ENCODE measurements around the gene VSTM2B.
"Not testable (repeated sequence)": the region's sequence is repeated elsewhere in the genome, so short reads cannot be mapped to it uniquely, and the experiment has no call there.

VSTM2B gene

DNA sequence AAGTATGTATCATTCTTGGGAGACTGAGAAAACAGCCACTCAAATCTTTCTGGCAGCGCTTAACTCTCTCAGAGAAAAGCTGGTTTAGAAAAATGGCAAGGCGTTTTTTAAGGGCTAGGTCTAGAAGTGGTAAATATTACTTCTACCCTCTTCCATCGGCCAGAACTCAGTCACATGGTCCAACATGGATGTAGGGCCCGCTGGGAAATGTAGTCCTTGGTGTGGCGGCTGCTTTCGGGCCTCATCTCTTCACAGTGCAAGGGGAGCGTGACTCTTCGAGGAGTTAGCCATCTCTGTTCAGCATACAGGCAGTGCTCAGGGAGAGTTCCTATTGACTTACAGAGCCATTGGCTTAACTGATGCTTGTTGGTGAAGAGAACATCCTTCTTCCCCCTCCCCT, 6.3 kb downstream of the VSTM2B start:
- no peak for DNase-seq

DNA sequence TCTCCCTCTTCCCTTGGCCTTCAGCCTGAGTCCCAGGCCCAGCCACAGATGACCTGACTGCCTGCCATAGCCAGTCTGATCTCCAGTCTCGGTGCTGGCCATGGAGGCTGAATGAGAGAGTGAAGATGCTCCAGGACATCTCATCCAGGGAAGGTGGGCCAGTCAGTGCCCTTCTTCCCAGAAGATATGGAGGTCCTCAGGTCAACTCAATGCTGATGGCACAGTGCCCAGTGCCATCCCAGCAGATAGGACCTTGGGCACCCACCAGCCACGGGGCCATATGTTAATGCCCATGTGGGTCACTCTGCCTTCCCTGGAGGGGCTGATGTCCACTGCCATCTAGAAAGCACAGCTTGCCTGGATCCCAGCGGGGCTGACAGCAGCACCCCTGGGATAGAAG, 7.2 kb downstream of the VSTM2B start:
- no peak for DNase-seq

DNA sequence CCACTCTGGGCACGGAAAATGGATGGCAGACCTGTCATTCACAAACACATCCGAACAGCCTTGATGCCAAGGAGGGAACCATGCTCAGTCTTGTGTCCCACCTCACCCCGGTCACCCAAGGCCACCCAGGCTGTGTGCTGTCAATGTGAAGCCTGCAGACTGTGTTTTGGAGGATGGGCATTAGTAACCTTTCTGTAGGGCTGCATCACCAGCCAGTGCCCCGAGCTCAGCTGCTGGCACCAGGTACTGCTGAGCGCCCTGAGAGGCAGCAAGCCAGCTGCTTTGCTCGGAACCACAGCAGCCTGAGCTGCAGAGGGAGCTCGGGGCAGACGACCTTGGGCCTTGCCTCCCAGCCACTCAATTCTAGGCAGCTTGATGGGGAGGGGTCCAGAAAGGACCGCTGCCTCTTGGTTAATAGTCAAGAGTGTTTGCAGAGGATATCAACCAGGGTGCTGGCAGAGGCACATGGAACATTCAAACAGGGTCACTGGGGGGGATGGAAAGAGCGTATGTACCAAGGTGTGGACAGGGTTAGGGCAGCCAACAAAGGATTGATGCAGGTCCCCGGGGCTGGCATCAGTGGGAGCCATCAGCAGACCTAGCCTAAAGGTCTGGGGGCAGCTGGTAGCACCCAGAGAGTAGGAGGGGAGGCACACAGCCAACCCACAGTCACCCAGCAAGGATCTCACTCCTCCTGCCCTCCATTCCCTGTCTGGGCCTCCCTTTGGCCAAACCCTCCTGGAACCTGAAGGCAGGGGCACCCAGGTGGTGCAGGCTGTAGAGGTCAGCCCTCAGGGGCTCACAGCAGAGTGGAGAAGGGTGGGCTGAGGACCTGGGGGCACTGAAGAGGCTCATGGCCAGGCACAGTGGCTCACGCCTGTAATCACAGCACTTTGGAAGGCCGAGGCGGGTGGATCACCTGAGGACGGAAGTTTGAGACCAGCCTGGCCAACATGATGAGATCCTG, 8.1 kb downstream of the VSTM2B start:
- DNase-seq, result no peak

DNA sequence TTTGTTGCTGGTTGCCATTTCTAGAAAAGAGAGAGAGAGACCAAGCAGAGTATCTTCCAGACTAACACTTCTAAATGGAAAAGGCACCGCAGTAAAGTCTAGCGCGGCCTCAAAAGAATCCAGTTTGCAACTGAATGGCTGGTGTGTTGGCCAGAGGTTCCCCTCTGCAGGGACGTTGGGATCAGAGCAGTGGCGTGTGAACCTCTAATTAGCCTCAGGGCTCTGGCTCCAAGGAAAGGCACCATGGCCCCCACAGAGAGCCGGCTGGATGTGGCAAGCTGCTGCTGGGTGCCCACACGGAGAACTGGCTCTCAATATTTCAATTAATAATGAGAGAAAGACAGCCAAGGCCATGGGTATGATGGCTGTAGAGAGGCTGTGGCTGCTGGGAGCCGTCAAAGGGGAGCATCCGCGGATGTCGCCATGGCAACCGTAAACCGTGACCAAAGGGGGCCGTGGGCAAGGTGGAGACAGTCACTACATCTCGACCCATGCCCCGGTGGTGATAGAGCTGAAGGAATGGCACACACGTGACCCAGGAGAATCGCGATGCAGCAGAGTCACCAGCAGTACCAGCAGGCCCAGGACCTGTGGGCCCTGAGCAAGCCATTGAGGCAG, 9.5 kb downstream of the VSTM2B start:
- no peak for DNase-seq

DNA sequence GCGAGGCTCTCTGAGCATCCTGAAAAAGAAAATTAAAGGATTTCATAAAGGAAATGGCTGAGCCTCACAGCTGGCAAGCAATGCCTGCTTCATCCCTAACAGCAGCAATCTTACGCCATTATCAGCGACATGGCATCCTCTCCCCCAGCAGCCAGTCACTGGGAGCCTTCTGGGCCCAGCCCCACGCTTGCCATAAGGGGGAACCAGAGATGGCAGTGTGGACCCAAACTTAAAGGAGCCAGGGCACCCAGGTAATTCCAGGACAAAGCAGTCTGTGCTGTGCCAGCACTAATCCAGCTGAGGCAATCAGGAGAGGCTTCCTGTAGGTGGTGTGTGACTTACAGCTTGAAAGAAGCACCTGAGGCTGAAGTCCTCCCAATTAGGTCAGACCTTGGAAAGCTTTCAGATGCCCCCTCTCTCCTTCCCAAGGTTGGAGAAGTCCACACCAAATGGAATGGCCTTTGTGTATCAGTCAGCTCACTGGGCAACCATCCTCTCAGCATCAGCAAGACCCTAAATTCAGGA, 10.3 kb downstream of the VSTM2B start:
- no peak for DNase-seq

DNA sequence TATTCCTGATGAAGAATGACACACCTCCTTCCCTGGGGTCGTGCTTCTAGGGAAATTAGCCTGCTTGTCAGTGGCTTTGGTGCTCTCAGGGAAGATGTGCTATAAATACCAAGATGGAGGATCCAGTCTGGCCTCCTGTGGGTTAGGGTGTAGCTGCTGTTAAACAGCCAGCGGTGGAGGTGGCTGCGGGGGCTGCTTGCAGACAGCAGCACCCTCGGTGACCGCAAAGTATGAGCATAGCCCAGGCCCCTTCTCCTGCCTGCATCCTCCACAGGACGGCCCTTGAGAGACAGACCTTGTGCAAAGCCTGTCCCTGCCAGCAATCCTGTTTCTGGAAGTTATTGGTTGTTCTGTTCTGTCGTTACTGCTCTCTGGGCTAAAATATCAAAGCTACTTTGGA, 11.4 kb downstream of the VSTM2B start:
- DNase-seq, result no peak

DNA sequence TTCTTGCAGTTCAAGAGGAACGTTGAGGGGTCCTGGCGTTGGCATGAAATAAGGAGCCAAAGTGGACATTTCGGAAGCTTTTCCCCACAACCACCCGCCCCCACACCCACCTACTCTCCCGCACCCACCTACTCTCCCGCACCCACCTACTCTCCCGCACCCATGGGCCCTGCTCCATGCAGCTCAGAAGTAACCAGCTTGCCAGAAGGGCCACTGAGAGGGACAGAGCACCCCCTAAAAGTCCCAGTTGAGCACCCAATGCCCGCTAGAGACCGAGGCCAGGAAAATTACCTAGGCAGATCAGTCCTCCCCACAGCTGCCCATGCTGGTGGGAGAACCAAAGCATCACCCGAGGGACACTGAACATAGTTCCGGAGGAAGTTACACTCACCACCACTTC, 11.8 kb downstream of the VSTM2B start:
- no peak for DNase-seq

DNA sequence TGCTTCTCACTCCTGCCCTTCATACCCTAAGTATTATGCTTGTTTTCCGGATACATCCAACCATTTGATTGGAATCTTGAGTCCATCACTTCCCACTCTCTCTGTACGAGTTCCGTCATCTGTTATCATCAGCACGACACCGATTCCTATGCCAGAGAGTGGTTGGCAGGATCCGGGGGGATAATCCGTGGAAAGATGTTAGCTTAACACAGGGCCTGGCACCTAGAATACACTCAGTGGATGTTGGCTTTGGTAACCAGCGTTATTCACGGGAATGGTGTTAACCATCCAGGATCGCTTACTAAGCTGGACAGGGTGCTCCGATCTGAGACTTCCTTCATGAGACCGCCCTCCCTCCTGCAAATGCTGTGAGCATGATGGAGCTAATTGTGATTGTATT, 12.4 kb downstream of the VSTM2B start:
- DNase-seq, result no peak

DNA sequence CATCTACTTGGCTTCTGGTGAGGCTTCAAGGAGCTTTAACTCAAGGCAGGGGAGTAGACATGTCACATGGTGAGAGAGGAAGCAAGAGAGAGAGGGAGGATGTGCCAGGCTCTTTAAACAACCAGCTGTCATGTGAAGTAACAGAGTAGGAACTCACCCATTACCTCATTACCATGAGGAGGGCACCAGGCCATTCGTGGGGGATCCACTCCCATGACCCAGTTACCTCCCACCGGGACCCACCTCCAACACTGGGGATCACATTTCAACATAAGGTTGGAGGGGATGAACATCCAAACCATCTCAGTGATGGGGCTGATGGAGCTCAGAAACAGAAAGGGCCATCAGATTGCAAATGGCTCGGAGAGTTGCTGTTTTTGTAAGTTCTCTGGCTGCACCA, 12.9 kb downstream of the VSTM2B start:
- DNase-seq, result no peak

DNA sequence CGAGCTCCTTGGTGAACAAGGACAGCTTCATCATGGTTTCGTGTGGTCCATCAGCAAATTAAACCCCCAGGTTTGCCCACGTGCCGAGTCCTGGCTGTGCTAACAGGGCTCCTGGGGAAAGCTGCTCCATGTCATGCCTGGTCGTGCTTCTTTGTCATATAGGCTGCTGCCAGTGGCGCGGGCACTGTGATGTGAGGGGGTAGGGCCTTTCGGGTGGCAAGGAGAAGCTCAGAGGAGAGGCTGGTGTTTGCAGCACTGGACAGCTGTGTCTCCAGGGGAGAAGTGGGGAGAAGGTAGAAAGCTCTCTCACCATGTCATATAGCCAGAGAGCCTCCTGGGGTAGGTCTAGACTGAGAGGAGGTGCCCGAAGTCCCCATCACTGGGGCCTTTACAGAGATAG, 13.3 kb downstream of the VSTM2B start:
- no peak for DNase-seq

DNA sequence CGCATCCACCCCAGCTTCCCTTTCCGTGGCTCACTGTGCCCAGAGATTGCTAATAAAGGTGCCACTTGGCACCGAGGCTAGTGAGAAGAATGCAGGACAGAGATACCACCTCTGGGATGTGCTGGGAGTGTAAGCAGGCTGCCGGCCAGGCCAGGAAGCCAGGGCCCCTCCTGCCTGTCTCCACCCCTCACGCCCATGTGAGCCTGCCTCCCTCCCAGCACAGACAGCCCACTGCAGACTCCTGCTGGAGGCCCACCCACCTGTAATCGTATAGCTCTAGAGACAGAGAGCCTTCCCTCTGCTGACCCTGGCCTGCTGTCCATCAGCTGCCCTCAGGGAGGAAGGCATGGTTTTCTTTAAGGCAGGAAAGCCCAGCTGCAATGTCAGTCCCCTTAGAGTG, 13.9 kb downstream of the VSTM2B start:
- DNase-seq, result no peak

DNA sequence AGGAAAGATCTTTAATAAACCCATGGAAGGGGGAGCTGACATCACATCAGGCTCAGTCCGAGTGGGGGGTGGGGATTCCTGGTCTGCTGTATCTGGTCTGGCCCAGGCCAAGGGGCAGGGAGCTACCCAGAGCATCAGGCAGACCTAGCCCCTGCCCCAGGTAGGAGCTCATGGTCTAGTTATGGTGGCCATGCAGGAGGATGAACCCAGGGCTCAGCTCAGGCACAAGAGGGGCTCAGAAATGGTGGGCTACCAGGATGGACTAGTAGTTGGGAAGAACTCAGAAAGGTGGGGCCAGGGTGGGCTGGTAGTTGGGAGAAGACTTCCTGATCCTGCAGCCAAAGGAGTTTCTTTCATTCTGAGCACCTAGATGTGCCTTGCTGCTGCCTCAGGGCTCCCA, 14.3 kb downstream of the VSTM2B start:
- no peak for DNase-seq

DNA sequence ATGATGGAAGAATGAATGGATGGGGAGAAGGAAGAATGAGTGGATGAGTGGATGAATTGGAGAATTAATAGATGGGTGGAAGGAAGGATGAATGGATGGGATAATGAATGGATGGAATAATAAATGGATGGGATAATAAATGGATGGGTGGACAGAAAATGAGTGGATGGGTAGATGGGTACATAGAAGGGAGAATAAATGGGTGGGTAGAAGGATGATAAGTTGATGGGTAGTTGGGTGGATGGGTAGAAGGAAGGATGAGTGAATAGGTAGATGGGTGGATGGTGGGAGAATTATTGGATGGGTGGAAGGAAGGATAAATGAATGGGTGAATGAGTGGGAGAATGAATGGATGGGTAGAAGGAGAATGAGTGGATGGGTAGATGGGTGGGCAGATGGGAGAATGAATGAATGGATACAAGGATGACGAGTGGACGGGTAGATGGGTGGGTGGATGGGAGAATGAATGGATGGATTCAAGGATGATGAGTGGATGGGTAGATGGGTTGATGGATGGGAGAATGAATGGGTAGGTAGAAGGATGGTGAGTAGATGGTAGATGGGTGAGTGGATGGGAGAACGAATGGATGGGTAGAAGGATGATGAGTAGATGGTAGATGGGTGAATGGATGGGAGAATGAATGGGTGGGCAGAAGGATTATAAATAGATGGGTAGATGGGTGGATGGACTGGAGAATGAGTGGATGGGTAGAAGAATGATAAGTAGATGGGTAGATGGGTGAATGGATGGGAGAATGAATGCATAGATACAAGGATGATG, 15.9 kb downstream of the VSTM2B start:
- DNase-seq, result no peak

DNA sequence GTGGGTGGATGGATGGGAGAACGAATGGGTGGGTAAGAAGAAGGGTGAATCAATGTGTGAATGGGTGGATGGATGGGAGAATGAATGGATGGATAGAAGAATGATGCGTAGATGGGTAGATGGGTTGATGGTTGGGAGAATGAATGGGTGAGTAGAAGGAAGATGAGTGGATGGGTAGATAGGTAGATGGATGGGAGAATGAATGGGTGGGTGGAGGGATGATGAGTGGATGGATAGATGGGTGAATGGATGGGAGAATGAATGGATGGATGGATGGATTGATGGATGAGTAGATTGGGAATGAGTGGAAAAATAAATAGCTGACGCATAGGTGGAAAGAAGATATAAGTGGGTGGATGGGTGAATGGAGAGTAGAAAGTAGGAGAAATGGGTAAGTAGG, 16.5 kb downstream of the VSTM2B start:
- no peak for DNase-seq

DNA sequence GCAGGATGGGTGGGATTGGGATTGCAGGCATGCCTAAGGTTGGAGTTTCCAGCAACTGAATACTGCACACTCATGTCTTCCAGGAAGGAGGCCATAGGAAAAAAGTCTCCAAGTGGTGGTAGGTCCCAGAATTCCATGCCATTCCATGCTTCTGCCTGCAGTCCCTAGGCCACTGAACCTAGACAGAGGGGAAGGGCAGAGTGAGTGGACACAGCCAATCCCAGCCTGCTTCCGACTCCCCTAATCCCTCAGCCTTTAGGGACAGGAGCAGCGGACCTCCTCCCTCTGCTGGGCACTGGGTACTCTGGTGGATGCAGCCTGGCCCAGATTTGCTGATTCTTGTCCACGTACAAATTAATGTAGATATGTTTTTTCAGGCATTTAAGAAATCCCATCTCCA, 17.0 kb downstream of the VSTM2B start:
- no peak for DNase-seq

DNA sequence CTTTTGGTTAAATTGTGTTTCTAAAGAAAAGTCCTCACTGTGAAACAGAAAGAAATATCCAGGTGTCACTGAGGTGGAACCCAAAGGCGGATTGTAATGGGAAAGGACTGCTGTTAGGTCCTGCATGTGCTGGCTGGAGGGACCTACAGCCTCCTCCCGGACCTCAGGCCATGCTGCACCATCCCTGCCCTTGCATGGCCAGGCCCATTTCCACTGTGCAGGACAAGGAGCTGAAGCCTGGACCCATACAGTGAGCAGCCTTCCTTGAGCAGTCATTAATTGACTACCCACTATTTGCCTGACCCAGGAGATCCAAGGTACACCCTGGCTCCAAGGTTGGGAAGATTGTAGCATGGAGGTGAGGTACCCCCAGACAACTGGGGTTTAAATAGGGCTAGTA, 17.6 kb downstream of the VSTM2B start:
- DNase-seq, result no peak

DNA sequence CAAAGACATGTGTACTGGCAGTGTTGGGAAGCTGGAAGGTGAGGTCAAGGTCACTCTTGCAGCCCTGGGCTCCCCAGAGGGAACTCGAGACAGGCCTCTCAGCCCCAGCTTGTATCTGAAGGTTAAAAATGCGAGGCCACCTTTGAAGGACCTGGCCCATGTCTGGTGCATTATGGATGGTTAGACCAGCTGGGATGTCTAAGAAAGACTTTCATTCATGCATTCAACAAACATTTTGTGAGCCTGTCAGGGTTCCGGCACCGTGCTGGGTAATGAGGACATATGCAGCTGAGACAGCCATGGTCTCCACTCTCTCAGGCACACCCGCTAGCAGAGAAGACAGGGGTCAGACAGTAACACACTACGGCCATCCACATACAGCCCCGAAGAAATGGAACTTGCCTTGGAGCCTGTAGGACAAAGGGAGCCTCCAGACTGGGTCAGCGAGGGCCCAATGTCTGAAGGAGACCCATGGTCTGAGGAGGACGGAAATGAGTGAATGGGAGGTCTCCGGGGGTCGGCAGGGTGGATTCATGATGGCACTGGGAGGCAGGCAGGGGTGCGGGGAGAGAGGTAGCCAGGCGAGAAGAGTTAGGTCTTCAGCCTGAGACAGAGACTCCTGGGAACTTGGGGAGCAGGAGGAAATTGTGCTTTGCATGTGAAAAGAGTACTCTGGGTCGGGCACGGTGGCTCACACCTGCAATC, 19.0 kb downstream of the VSTM2B start:
- no peak for DNase-seq

DNA sequence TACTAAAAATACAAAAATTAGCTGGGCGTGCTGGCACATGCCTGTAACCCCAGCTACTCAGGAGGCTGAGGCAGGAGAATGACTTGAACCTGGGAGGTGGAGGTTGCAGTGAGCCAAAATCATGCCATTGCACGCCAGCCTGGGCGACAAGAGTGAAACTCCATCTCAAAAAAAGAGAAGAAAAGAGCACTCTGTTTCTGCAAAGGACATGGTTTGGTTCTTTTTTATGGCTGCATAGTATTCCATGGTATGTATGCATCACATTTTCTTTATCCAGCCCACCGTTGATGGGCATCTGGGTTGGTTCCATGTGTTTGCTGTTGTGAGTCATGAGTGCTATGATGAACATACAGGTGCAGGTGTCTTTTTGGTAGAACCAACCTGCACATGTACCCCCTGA, 19.7 kb downstream of the VSTM2B start:
- DNase-seq, result not testable (repeated sequence)

DNA sequence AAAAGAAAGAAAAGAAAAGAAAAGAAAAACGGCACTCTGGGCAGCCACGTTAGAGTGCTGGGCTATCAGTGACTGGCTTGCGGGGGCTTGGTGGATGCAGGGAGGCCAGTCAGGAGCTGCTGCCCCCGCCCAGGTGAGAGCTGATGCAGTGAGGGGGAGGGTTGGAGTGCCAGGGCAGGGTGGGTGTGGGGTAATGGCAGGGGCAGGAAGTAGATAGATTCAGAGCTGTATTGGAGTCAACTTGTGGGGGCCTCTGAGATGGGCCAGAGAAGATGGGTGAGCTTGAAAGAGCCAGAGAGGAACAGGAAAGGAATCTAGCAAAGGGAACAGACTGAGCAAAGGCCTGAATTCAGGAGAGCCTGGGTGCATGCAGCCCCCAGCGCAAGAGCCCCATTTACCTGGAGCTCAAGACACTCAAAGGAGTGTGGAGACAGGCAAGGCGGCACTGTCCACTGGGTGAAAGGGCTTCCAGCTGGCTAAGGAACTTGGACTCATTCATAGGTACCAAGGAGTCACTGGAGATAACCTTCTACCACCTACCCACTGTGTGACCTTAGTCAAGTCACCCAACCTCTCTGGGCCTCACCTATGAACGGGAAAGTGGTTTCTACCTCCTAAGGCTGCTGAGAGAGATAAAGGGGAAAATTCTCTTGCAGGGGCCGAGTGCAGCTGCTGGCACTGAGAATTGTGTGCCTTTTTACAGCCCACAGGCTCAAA, 20.2 kb downstream of the VSTM2B start:
- DNase-seq, result no peak

DNA sequence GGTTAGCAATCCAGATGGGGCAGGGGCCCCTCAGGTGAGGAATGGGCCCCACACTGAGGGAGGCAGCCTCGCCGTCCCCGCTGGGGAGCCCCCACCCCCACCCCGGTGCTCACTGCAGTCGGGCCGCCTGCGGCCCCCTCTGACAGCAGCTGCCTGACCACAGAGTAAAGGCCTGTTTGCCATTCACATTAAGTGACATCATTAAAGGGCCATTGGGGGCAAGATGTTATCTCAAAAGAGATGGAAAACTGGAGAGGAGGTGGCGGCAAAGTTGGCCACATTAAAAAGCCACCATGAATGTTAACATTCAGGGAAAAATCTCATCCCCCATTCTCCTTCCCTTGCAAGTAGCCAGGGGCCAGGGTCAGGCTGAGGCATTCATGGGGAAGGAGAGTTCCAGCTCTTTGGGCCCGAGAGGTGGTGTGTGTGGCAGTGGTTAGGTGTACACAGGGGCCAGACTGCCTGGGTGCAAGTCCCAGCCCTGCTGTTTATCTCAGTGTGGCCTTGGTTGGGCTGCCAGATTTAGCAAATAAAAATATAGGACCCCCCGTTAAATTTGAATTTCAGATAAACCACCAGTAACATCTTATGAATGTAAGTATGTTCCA, 20.9 kb downstream of the VSTM2B start:
- no peak for DNase-seq

DNA sequence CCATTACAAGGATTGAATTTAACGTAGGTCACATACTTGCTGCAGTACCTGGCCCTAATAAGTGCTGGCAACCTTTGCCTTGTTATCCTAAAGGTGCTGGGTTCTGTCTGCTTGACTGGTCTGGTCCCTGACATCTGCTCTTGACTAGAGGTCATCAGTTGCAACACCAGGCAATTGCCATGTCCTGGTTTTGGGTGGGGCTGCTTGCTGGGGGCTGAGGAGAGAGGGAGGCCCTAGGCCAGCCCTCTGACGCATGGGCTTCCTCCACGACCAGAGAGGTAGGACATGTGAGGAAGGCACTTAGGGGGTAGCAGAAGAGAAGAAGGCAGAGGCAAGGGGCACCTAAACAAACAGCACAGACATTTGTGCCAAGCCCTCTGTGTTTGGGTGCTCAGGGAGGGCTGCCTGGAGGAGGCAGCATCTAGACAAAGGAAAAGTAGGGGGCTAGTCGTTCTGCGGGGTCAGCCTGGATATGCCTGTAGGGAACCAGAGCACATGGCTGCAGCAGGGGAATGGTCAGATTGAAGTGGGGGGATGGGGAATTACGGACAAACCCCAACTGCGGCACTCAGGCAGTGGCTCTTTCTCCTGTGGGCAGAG, 21.7 kb downstream of the VSTM2B start:
- no peak for DNase-seq
